Prostate gland (tissue), 2 donors: ENCODE measurements around the gene SLC7A14. TPM values are rescaled to one million over a fixed set of nuclear protein-coding genes. Genes with fewer than 3 reads are reported as not detected.

Experiments used
- DNase-seq: peaks from one replicate; pipeline ENCODE4 v3.0.0-alpha.2; 2019; ENCODE audit warnings: low spot score
- H3K27ac ChIP-seq, 2 donors: fragments of 200-600 bp; sonication (generic); 2 replicates each; pipeline ENCODE4 v1.5.1; 2017 to 2019
- H3K27me3 ChIP-seq: fragments of 200-600 bp; sonication (generic); replicated peaks from 2 replicates; pipeline ENCODE4 v1.5.1; 2019; ENCODE audit not compliant: insufficient read depth
- H3K36me3 ChIP-seq, 2 donors: fragments of 200-600 bp; sonication (generic); 1 replicate in 1 of 2; 2 replicates in 1 of 2; pipeline versions ENCODE4 v1.5.1 to v1.8.1; 2017 to 2019
- H3K4me1 ChIP-seq: fragments of 200-600 bp; sonication (generic); replicated peaks from 2 replicates; pipeline ENCODE4 v1.5.1; 2019
- H3K4me3 ChIP-seq, 2 donors: fragments of 200-600 bp; sonication (generic); 2 replicates each; pipeline ENCODE4 v1.5.1; 2017 to 2019
- H3K9me3 ChIP-seq: fragments of 200-600 bp; sonication (generic); 2 replicates; pipeline ENCODE4 v1.5.1; 2017
- CTCF ChIP-seq, 4 experiments: fragments of 200-600 bp in 2 of 4; fragments of 450-650 bp in 2 of 4; sonication (generic) in 2 of 4; IDR thresholded peaks; 1 replicate in 3 of 4; 2 replicates in 1 of 4; pipeline ENCODE4 v1.5.1; 2016 to 2019; ENCODE audit warnings: antibody characterized with exemption in 4 of 4, mild to moderate bottlenecking in 2 of 4, moderate library complexity in 2 of 4
- POLR2A ChIP-seq: fragments of 450-650 bp; IDR thresholded peaks from one replicate; pipeline ENCODE4 v1.6.1; 2016; ENCODE audit warnings: antibody characterized with exemption, mild to moderate bottlenecking
- POLR2AphosphoS5 ChIP-seq: sonication (generic); formaldehyde crosslinking; IDR thresholded peaks from one replicate; pipeline ENCODE4 v1.6.1; 2017; ENCODE audit warnings: antibody characterized with exemption
- WGBS: methylation state at CpG from one replicate; pipeline ENCODE4 v1.1.5; 2018; 5-methylcytosine and 5-hydroxymethylcytosine counted together
- intact Hi-C: fragments of 100-400 bp; cut with DNase I; formaldehyde crosslinking; loops from one replicate; pipeline ENCODE4 v1.14.2; 2022
- total RNA-seq, 2 donors: library from RNA; depleted of rRNA; stranded (reverse); fragments of >200 nt; gene quantifications; one replicate each; pipeline ENCODE4 v1.1.0, GENCODE V29; 2016

SLC7A14 gene
- under 1 TPM; 0.05 to 0.11 TPM for total RNA-seq

GRCh38 chr3:170585937-170586310, at the start of gene SLC7A14:
Gene SLC7A14, minus strand, starts transcription at chr3:170586075. Its CDS starts 59,139 bp downstream, at chr3:170526936.
- no peak within 1 kb of the TSS for H3K27ac ChIP-seq
- H3K9me3 ChIP-seq: no peaks in the 10 kb centered on the region
- H3K27me3 ChIP-seq: peaks cover 16% of the 10 kb centered on the region
- H3K36me3 ChIP-seq: no peaks in the 10 kb centered on the region
- 15% methylated on average over 10 of the region's 12 CpGs for WGBS
- intact Hi-C loops: no loop called here
- peak within 1 kb of the TSS; percentile 15 to 20 for H3K4me3 ChIP-seq
- peaks cover 6% of the 10 kb centered on the region for H3K4me1 ChIP-seq
- TF ChIP-seq CTCF (IDR thresholded peaks at IDR 0.05): no peak
- TF ChIP-seq POLR2A: no peak
- TF ChIP-seq POLR2AphosphoS5: no peak
- DNase-seq: no peak

GRCh38 chr3:170635385-170635735, 49.5 kb upstream of the SLC7A14 start:
- Histone ChIP-seq H3K9me3 (no peaks in the 10 kb centered on the region), H3K27ac (no peak overlapping the region), H3K4me3 (no peak overlapping the region), H3K4me1 (no peaks in the 10 kb centered on the region), H3K27me3 (no peaks in the 10 kb centered on the region), H3K36me3 (no peaks in the 10 kb centered on the region)
- DNase-seq: no peak
- intact Hi-C loops: no loop called here
- 72% methylated on average over 2 of the region's 2 CpGs for WGBS
- TF ChIP-seq POLR2A (no peak), POLR2AphosphoS5 (no peak), CTCF (IDR thresholded peaks at IDR 0.05) (no peak)

GRCh38 chr3:170634663-170635384, 48.9 kb upstream of the SLC7A14 start:
- TF ChIP-seq POLR2AphosphoS5: no peak
- no peak for TF ChIP-seq POLR2A
- no peak for TF ChIP-seq CTCF (IDR thresholded peaks at IDR 0.05)
- 89% methylated on average over 3 of the region's 3 CpGs for WGBS
- Histone ChIP-seq H3K36me3 (no peaks in the 10 kb centered on the region), H3K27ac (no peak overlapping the region), H3K27me3 (no peaks in the 10 kb centered on the region), H3K4me3 (no peak overlapping the region), H3K4me1 (no peaks in the 10 kb centered on the region), H3K9me3 (no peaks in the 10 kb centered on the region)
- intact Hi-C loops: no loop called here
- DNase-seq: no peak

GRCh38 chr3:170633573-170633972, 47.7 kb upstream of the SLC7A14 start:
- TF ChIP-seq POLR2AphosphoS5 (no peak), POLR2A (no peak), CTCF (IDR thresholded peaks at IDR 0.05) (no peak)
- Histone ChIP-seq H3K27me3 (no peaks in the 10 kb centered on the region), H3K4me1 (no peaks in the 10 kb centered on the region), H3K36me3 (no peaks in the 10 kb centered on the region), H3K4me3 (no peak overlapping the region), H3K9me3 (no peaks in the 10 kb centered on the region), H3K27ac (no peak overlapping the region)
- no peak for DNase-seq
- intact Hi-C loops: no loop called here
- WGBS: 93% methylated on average over 4 of the region's 4 CpGs

- intact Hi-C loops: no loop called here
- Histone ChIP-seq H3K4me3 (no peak overlapping the region), H3K27ac (no peak overlapping the region), H3K27me3 (no peaks in the 10 kb centered on the region), H3K9me3 (no peaks in the 10 kb centered on the region), H3K36me3 (no peaks in the 10 kb centered on the region), H3K4me1 (no peaks in the 10 kb centered on the region)
- DNase-seq: no peak
- TF ChIP-seq CTCF (IDR thresholded peaks at IDR 0.05): no peak
- no peak for TF ChIP-seq POLR2A
- no peak for TF ChIP-seq POLR2AphosphoS5
- WGBS: 78% methylated on average over 4 of the region's 4 CpGs
Observed at GRCh38 chr3:170632780-170633179, 46.9 kb upstream of the SLC7A14 start.
